Measurements from ENCODE around the gene LBH.

The LBH gene

DNA sequence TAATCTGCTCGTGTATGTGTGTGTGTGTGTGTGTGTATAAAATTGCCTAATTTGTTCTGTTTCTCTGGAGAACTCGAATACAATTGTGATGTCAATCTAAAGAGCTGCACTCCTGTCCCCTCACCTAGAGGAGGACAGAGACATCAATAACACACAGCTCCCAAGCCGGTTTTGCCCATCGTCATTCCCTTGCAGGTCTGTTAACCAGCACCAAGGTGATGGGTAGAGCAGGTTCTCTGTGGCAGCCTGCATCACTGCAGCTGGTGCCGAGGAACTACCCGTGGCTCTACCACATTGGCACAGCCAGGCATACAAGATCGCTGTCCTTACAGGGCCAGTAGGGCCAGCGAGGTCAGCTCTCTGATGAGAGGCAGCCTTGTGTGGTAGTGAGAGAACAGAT, 41.0 kb downstream of the LBH start:
- no peak for DNase-seq (ENCODE audit: low read depth in 1 of 2, low spot score in 1 of 2)

DNA sequence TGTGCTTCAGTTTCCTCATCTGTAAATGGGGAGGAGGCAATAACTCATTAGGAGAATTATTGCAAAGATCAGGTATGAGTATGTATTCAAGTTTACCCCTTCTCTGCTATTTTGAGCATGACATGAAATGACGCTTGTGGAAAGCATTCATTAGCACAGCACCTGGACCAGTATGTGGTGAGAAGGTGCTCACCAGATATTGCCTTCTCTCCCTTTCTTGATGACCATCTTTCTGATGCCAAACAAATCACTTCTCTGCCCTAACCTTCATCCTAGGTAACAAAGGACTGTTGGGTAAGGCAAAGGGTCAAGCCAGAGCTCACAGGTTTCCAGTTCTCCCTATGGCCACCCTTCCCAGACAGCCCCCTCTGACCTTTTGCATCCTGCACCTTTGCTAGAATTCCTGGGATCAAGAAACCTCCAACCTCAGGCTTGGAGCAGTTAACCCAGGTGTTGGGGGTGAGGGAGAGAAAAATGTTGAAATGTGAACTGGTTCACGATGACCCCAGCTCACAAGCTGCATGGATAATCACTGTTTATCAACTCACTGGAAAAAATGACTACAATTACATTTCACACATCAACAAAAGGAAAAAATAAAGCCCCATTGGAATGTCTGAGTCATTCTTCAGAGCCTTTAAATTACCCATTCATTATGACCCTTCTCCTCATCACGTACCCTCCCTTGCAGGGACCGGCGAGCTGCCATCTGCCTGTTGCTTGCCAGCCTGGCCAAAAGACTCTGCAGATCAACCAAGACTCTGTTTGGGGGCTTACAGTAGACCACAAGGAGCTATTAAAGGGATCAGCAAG, 41.6 kb downstream of the LBH start:
- no peak for DNase-seq (ENCODE audit: low read depth in 1 of 2, low spot score in 1 of 2)

DNA sequence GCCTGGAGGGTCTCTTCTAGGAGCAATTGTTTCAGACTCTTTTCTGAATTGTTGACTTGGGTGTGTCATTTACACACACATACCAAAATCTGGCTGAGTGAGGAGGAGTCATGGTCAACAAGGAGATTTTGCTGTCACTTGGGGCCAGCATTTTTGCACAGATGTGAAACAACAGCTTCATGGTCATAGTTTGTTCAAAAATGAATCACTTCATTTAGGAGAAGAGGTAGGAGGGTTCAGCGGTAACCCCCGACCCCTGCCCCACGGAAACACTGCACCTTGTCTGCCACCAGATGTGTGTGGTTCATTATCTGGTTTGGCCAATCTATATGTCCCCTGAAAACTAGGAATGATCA, 42.2 kb downstream of the LBH start:
- no peak for DNase-seq (ENCODE audit: low read depth in 1 of 2, low spot score in 1 of 2)

DNA sequence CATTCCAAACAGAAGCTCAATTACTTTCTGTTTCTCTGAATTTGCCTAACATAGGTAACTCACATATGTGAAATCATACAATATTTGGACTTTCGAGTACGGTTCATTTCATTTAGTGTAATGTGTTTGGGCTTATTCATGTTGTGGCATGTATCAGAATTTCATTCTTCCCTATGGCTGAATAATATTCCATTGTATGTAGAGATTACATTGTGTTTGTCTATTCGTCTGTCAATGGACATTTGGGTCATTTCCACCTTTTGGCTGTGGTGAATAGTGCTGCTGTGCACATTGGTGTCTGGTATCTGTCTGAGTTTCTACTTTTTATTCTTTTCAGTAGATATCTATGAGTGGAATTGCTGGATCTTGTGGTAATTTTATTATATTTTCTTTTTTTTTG, 43.9 kb downstream of the LBH start:
- no peak for DNase-seq (ENCODE audit: low read depth in 1 of 2, low spot score in 1 of 2)

DNA sequence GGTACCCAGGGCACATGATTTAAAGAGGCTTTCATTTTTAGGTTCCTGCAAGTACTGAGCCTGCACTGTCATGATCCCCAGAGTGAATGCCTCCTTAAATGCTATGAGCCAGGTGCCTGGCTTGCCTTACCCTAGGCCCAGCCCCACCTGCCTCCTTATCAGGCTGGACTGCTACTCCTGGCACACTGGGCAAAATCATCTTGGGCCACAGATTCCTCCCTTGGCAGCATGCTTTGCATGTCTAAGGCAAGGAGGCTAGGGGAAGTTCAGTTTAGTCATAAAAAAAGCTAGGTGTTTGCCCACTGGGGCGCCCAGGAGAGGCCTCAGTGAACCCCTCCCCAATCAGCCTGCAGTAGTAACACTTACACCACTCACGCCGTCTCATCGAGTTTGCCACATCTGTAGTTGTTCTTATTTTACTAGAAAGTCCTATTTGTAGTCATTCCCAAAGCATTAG, 45.1 kb downstream of the LBH start:
- no peak for DNase-seq (ENCODE audit: low read depth in 1 of 2, low spot score in 1 of 2)

DNA sequence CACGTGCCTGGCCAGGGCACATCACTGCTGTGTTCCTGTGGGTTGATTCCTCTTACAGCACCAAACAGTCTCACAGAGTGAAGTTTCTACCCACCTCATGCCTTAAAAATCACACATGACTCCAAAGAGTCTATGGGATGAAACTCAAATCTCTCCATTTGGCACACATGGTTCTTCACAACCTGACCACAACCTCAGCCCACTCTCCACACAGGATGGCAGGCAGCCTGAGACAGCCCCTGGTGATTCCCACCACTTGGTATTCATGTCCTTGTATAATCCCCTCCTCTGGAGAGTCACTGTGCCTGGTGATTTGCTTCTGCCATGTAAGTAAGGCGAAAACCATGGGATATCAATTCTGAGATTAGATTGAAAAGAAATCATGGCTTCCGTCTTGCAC, 46.2 kb downstream of the LBH start:
- no peak for DNase-seq (ENCODE audit: low read depth in 1 of 2, low spot score in 1 of 2)

DNA sequence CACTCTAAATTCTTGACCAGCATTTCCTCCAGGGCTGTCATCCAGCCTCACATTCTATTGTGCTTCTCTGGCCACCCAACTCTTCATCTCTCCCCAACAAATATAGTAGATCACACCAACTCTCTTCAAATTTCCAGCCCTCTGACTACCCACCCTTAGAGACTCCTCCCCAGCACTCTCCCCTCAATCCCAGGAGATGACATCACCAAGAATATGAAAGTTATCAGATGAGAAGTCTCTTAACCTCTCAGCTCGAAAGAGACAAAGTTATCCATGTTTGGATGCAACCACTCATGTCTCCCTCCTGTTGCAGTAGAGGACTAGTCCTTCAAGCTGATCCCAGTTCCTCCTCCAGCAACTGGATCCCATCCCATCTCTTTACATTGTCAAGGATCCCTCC, 47.1 kb downstream of the LBH start:
- no peak for DNase-seq (ENCODE audit: low read depth in 1 of 2, low spot score in 1 of 2)

DNA sequence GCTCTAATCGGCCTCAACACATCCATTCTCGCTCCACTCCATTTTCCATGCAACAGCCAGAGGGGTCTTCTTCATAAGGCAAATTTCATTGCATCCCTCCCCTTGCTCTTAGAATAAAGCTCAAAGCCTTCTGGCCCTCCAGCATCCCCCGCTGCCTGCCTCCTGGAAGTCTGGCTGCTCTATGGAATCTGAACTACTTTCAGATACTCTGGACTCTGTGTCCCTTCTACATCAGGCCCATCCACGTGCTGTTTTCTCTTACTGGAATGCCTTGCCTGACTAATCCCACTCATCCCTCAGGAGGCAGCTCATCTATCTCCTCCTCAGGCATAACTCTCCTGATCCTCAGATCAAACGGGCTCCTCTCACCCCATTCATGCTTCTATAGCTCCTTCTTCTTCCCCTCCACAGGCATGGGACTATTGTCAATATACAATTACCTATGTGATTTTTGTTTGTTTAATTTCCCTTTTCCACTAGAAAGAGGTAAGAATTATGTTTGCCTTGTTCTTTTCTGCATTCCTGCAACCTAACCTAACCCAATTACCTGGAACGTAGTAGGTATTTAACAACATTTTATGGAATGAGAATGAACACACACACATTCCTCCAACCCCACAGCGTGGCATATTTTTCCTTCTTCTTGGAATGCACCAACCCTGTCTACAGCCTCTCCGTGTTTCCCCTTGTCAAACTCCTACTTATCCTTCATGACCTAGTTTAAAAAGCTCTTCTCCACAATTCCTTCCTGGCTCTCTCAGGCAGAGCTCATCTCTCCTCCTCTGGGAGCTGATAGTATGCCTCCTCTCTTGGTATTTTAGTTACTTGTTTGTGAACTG, 49.5 kb downstream of the LBH start:
- no peak for DNase-seq (ENCODE audit: low read depth in 1 of 2, low spot score in 1 of 2)

DNA sequence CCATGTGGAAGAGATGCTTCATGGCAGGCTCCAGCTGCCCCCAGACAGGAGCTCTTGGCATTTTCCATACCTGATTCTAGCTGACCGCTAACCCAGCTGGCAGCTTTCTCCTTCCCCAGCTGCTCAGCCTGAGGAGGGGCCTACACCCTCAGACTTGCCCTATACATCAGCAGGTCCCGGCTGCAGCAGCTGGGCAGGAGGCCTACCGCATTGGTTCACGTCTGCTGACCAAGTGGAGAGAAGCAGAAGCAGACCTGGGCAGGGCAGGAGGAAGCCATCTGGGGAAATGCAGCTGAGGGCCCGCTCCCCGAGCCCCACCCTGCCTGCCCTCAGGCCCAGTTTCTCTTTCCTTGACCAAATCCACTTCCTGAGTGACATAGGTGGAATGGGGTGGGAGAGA, 50.7 kb downstream of the LBH start:
- no peak for DNase-seq (ENCODE audit: low read depth in 1 of 2, low spot score in 1 of 2)

DNA sequence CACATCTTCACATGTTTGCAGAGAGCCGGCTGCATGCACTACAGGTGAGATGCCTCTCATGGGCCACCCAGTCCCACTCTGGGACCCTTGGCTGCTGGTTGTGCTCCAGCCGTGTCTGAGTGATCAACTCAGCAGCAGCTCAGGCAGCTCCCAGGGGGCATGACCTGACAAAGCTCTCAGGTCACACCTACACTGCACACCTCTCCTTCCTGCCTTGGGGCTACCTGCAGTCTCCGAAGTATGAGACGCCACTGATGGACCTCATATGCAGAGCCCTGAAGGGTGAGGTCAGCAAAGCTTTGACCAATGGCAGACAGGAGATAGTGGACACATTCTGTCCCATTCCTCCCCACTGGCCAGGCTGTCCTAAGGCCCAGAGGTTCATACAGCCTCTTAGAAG, 51.4 kb downstream of the LBH start:
- no peak for DNase-seq (ENCODE audit: low read depth in 1 of 2, low spot score in 1 of 2)

DNA sequence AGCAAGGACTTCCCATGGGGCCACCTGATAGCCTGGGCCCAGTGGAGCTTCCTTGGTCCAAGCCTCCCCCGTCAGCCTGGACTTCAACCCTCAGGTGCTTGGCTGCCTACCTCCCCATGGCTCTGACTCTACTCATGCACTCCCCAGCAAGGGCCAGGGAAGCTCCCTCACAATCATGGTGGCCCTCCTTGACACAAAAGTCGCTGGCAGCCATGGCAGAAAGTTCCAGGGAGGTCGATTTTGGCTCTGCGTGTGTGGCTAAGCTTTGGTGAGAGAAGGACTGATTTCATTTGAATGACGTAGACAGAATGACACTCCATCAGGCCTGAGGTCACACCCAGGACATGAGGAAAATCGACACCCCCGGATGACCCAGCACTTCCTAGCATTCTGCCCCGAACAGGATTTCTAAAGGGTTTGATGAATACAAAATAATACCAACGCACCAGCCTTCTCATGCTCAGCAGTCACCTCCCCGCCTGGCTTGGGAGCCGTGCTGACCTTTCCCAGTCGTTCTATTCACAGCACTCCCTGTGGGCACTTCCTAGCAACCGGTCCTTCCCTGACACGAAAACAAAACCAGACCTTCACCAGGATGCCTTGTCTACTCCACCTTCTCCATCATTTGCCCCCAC, 52.7 kb downstream of the LBH start:
- no peak for DNase-seq (ENCODE audit: low read depth in 1 of 2, low spot score in 1 of 2)

DNA sequence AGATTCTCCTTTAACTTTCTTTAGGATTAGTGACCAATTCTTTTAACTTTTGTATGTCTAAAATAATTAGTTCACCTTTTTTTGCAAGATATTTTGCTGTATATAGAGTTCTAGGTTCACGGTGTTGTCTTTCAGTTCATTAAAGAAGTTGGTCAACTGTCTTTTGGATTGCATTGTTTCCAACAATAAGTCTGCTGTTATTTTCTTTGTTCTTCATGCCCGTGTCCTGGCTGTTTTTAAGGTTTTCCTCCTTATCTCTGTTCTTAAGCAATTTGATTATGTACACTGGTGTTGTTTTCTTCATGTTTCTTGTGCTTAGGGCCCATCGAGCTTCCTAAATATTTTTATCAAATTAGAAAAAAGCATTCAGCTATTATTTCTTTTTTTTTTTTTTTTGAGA, 54.4 kb downstream of the LBH start:
- DNase-seq (ENCODE audit: low read depth in 1 of 2, low spot score in 1 of 2) = no peak

DNA sequence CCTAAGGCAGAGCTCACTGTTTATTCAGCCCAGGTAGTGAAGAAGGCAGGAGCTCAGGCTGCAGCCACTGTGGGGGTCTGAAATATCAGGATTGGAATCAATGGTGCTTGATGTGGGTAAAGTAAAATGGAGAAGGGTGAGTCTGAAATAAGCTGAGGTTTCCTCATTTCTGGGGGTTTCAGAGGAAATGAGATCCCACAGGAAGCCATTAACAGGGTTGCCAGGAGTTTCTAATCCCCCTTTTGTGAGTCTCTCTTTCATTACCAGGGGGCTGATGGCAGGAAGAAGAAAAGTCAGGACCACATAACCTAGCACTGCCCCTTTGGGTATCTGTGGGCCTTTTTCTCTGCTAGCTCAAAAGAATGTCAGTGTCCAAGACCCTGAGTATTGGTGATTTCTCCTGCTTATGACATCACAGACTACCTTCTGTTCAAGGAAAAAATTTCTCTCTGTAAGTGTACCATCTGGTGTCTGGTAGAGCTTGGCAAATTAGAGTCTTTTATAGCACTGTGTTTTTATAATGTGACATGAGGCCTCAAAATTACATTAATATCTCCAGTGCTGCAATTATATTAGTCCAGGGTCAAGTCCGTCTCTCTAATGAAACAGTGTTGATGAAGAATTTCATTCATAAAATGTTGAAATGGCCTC, 56.0 kb downstream of the LBH start:
- DNase-seq (ENCODE audit: low read depth in 1 of 2, low spot score in 1 of 2) = no peak

DNA sequence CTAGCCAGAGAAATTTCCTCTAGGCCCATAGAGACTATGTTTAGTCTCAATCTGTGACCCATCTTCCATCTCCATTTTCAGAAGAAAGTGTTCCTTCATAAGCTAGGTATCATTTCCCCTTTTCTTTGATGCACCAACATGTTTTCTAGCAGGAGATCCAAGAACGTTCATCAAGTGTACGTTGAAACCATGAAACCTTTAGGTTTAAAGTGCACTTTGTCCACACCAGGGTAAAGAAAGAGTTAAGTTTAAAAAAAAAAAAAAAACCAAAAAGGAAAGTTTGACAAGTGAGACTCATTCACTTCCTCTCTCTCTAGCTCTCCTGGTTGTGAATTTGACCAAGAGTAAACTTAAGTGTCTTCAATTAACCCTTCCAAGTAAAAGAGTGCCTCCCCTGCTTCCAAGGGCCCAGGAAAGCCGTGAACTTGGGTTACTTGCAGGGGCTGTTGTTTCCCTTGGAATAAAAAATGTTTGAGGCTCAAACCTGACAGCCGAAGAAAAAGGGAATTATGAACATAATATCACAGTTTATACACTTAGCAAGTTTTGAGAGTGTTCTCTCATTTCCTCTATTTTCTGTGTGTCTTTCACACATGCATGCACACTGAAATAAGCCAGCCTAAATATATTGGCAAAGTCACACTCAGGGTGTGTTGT, 56.7 kb downstream of the LBH start:
- DNase-seq (ENCODE audit: low read depth in 1 of 2, low spot score in 1 of 2) = no peak

DNA sequence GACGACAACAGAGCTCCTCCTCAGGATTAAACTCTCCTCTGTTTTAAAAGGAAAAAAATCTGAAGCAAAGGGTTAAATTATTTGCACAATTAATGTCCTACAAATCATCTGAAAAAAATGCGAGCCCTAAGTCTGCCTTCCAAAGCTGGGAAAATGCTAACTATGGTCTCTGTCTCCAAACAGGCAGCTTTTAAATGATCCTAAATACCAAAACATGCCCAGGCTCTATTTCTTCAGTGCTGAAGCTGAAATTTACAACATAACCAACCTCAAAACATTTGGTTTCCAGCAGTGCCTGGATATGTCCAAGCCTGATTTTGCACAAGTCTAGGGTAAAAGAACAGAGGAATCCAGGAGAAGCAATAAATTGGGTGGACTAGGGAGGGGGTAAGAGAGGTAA, 57.2 kb downstream of the LBH start:
- no peak for DNase-seq (ENCODE audit: low read depth in 1 of 2, low spot score in 1 of 2)

DNA sequence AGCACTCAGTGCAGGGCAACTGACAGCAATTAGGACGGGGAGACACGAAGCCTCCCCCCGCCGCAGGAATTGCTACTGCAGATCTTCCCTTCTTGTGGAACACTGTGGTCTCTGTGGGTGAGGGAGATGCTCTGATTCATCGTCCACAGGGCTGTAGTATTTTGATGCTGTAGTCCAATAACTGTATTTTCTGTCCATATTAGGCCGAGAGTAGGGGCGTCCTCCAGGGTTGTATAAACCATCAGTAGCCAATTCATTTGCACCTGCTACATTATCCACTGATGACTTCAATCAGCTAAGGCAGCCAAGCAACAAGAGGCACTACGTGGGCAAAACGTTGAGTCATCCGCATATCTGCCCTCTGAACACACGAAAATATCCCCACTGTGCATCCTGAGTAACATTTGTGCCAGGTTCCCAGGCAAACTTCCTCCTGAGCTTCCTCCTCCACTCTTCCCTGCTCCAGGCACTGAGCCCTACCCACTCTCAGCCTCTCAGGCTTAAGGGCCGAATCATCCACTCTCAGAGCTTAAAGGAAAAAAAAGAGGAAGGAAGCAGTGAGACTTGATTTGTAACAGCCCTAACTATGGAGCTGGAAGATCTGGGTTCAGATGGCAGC, 62.1 kb downstream of the LBH start:
- DNase-seq (ENCODE audit: low read depth in 1 of 2, low spot score in 1 of 2) = no peak

DNA sequence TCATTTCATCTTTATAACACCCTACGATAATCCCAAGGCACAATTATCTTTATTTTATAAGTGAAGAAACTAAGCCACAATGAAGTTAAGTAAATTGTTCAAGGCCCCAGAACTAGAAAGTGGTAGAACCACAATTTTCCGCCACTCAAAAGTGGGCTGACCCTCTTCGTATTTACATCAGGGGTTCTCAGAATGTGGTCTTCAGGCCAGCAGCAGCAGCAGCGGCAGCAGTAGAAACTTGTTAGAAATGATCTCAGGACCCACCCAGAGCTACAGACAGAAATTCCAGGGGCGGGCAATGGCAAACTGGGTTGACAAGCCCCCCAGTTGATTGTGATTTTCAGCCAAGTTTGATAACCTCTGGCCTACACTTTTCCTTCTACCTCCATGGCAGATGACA, 62.8 kb downstream of the LBH start:
- DNase-seq (ENCODE audit: low read depth in 1 of 2, low spot score in 1 of 2) = no peak

DNA sequence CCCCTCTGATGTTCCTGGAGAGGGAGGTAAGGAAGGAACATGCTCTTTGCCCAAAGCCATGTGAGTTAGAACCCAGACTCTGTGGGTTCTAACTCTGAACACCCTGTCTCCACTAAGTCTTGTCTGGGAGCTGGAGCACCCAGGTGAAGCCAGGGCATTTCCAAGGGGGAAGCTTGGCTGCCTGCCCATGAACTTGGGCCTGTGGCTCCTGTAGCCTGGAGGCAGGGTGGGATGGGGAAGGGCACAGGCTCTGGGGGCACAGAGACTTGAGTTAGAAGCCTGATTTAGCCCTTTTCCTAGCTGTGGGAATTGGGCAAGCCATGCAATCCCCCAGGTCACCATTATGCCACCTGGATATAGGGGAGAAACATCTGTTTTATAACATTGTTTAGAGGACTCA, 65.2 kb downstream of the LBH start:
- DNase-seq (ENCODE audit: low read depth in 1 of 2, low spot score in 1 of 2) = no peak

DNA sequence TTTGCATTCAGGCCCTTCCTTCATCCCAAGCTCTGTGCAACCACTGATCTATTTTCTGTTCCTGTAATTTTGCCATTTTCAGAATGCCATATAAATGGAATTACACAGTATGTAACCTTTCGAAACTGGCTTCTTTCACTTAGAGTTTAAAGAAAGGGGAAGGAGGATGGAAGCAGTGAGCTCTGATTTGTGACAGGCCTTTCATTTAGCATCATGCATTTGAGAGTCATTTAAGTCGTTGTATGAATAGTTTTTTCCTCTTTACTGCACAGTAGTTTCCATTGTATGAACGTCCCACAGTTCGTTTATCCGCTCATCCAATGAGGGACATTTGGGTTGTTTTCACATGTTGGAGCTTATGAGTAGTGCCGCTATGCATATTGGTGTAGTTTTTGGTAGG, 67.0 kb downstream of the LBH start:
- no peak for DNase-seq (ENCODE audit: low read depth in 1 of 2, low spot score in 1 of 2)

DNA sequence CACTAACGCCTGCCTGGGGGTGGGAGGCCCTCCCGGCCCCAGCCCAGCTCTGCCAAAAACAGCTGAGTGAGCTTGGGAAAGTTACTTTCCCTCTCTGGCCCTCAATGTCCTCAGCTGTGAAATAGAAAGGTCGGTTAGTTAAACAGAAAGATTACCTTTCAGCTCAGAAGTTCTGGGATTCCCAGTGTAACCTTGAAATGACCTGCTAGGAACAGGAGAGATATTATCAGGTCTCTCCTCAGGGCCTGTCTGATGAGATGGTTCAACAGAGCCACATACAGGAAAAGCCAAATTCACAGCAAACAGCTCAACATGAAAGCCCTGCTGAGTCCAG, 68.8 kb downstream of the LBH start:
- no peak for DNase-seq (ENCODE audit: low read depth in 1 of 2, low spot score in 1 of 2)

Measured in stimulated activated CD4-positive, alpha-beta T cell treated with anti-CD3 and anti-CD28 coated beads, Interleukin-15, amount 100 ng/mL, for 1 hour (primary cell).